D721Med (cell line): ENCODE data around the gene CXCL8.
"Not testable (repeated sequence)": the region's sequence is repeated elsewhere in the genome, so short reads cannot be mapped to it uniquely, and the experiment has no call there.

Source experiments
- DNase-seq: peaks from one replicate; pipeline ENCODE4 v3.0.0; 2011; ENCODE audit warnings: low spot score; ENCODE audit not compliant: insufficient read length
- FAIRE-seq: peaks from 2 replicates; lab custom pipeline; 2011; peaks lifted over from hg19 to GRCh38; lab: Jason Lieb, UNC
- CTCF ChIP-seq: IDR thresholded peaks from 2 replicates; pipeline ENCODE4 v1.5.1; 2012; ENCODE audit warnings: mild to moderate bottlenecking, control low read depth; ENCODE audit not compliant: insufficient read depth; ENCODE audit errors: missing control alignments

Gene CXCL8

GRCh38 chr4:73740353-73740778, at the start of gene CXCL8:
Gene CXCL8, plus strand, starts transcription at chr4:73740569. Its CDS starts 90 bp downstream, at chr4:73740659.
- DNase-seq (no peak), FAIRE-seq (no peak)
- TF ChIP-seq CTCF: no peak

GRCh38 chr4:73691201-73691600, 49.2 kb upstream of the CXCL8 start:
- not testable (repeated sequence) for DNase-seq, FAIRE-seq

- TF ChIP-seq CTCF: no peak
- DNase-seq: no peak
- FAIRE-seq: no peak
Measured at GRCh38 chr4:73691759-73692158, 48.6 kb upstream of the CXCL8 start.

- FAIRE-seq (no peak), DNase-seq (no peak)
- TF ChIP-seq CTCF: no peak
Measured at GRCh38 chr4:73692254-73692653, 48.1 kb upstream of the CXCL8 start.

- DNase-seq (no peak), FAIRE-seq (no peak)
Measured at GRCh38 chr4:73692701-73693100, 47.7 kb upstream of the CXCL8 start.

GRCh38 chr4:73693811-73694210, 46.6 kb upstream of the CXCL8 start:
- no peak for TF ChIP-seq CTCF
- no peak for DNase-seq
- no peak for FAIRE-seq

More at GRCh38 chr4:73692701-73693100, 47.7 kb upstream of the CXCL8 start:
- TF ChIP-seq CTCF: no peak

GRCh38 chr4:73698217-73698616, 42.2 kb upstream of the CXCL8 start:
- no peak for DNase-seq
- TF ChIP-seq CTCF: no peak
- FAIRE-seq: no peak

- DNase-seq (no peak), FAIRE-seq (no peak)
- TF ChIP-seq CTCF: no peak
Measured at GRCh38 chr4:73701116-73701515, 39.3 kb upstream of the CXCL8 start.
